Measurements from ENCODE around the gene FBXO28. TPM values are rescaled to one million over a fixed set of nuclear protein-coding genes. Genes with fewer than 3 reads are reported as not detected.

FBXO28 gene
- total RNA-seq (10 to 100 TPM; 21.9 to 32.7 (median 26.2) TPM), polyA plus RNA-seq (10 to 100 TPM; 10.2 to 13.4 (median 12.2) TPM)

DNA sequence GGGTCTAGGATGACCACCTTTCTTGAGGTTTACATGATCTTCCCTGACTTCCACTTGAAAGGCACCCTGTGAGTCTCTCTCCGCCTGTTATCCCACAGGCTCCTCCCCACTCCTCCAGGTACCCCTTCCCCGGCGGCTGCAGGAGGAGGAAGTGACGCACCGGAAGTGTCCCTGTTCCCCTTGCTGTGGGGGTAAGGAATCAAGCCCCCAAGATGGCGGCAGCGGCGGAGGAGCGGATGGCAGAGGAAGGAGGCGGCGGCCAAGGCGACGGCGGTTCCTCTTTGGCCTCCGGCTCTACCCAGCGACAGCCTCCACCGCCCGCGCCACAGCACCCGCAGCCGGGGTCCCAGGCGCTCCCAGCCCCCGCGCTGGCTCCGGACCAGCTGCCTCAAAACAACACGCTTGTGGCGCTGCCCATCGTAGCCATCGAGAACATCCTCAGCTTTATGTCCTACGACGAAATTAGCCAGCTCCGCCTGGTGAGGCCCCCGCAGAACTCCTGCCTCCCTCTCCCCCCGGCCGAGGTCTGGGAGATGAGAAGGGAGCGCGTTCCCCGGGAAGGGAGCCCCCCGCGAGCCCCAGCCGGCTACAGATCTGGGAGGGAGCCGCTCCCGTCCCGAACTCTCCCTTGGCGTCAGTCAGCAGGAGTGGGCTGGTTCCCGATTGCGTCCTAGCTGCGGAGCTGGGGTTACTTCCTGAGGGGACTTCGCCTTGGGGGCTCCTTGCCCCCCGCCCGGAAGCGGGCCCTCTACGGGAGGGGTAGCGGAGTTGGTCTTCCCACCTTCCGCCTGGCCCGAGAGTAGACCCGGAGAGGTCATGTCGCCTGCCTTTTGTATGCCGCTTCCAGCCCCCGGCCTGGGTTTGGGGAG lies at the start of gene FBXO28:
Gene FBXO28, plus strand, starts transcription at position 194 of the 869 bp plus-strand sequence. Its CDS starts 19 bp downstream, at position 213.
- peak; percentile 98 for DNase-seq
- Histone ChIP-seq H3K36me3 (no peaks in the 10 kb centered on the region), H3K27me3 (peaks cover 0 to 9% (median 0%) of the 10 kb centered on the region in 3 donors), H3K27ac (peak within 1 kb of the TSS; percentile 90 to 95 (median 92)), H3K9me3 (no peaks in the 10 kb centered on the region), H3K4me1 (peaks cover 0 to 33% (median 29%) of the 10 kb centered on the region in 4 donors), H3K4me3 (peak within 1 kb of the TSS; percentile 71 to 98 (median 84))
- WGBS, 2 donors: 1% methylated on average over 60 of the region's 60 CpGs
- TF ChIP-seq POLR2A (IDR thresholded peaks at IDR 0.05): peak; percentile 89 to 90
- TF ChIP-seq POLR2AphosphoS5 (IDR thresholded peaks at IDR 0.05): peak; percentile 93 to 98 (median 96)
- TF ChIP-seq EP300 (IDR thresholded peaks at IDR 0.05): no peak
- intact Hi-C loops (cut with DNase I): loop anchor here (1.0 to 5.0 kb wide), 2 partner anchors 68 to 343 kb away; partner anchors contain the start of gene DEGS1

DNA sequence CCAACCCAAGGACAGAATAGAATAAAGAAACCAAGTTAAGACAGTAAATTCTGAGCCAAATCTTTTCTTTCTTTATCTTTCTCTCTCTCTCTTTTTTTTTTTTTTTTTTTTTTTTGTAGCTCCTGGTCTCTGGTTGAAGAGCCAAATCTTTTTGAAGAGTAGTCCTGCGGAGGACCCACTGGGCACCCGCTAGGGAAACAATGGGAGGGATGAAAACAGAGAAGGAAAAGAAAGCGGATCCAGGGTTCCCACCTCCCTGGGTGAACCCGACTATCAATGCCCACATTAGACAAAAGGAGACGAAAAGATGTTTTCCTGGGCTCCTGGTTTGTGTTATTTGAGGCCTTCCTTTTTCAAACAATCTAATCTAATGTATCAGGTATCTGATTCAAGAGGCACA lies 49.8 kb upstream of the FBXO28 start:
- Histone ChIP-seq H3K36me3 (no peaks in the 10 kb centered on the region), H3K4me1 (no peaks in the 10 kb centered on the region), H3K4me3 (no peak overlapping the region), H3K27me3 (no peaks in the 10 kb centered on the region), H3K9me3 (no peaks in the 10 kb centered on the region), H3K27ac (no peak overlapping the region)
- TF ChIP-seq POLR2AphosphoS5 (IDR thresholded peaks at IDR 0.05) (no peak), POLR2A (IDR thresholded peaks at IDR 0.05) (no peak), CTCF (IDR thresholded peaks at IDR 0.05) (no peak), EP300 (IDR thresholded peaks at IDR 0.05) (no peak)
- 61 to 78% methylated on average over 5 of the region's 5 CpGs for WGBS, 2 donors
- no peak for DNase-seq
- intact Hi-C loops (cut with DNase I): no loop called here

- intact Hi-C loops (cut with DNase I): no loop called here
- DNase-seq: no peak
- Histone ChIP-seq H3K4me3 (no peak overlapping the region), H3K36me3 (no peaks in the 10 kb centered on the region), H3K9me3 (no peaks in the 10 kb centered on the region), H3K4me1 (no peaks in the 10 kb centered on the region), H3K27ac (no peak overlapping the region), H3K27me3 (no peaks in the 10 kb centered on the region)
- no peak for TF ChIP-seq POLR2AphosphoS5 (IDR thresholded peaks at IDR 0.05)
- TF ChIP-seq EP300 (IDR thresholded peaks at IDR 0.05): no peak
- no peak for TF ChIP-seq POLR2A (IDR thresholded peaks at IDR 0.05)
- no peak for TF ChIP-seq CTCF (IDR thresholded peaks at IDR 0.05)
- 13 to 50% methylated on average over 2 of the region's 2 CpGs for WGBS, 2 donors
Observed at GRCh38 chr1:224065455-224065854, 48.5 kb upstream of the FBXO28 start.

DNA sequence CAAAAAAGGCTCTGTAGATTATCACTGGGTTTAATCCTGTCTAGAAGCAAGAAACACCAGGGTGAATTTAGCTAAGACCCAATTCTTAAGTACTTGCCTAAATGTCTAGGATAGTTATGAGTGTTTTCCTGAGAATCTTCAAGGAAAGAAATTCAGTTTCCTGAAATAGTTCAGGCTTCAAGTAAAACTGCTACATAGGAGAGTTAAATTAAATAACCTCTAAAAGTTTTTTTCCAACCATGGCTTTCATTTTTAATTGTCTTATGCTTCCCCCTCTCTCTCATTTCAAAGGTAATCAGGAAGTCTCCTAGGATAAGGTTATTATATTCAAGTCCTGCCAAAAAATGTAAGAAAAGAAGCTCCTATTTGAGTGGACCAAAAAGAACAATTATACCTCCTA lies 46.7 kb upstream of the FBXO28 start:
- intact Hi-C loops (cut with DNase I): no loop called here
- no peak for DNase-seq
- H3K27me3 ChIP-seq: no peaks in the 10 kb centered on the region

More for the DNA sequence above, 46.7 kb upstream of the FBXO28 start:
- TF ChIP-seq EP300 (IDR thresholded peaks at IDR 0.05): no peak
- no peak for TF ChIP-seq POLR2AphosphoS5 (IDR thresholded peaks at IDR 0.05)
- TF ChIP-seq CTCF (IDR thresholded peaks at IDR 0.05): no peak
- TF ChIP-seq POLR2A (IDR thresholded peaks at IDR 0.05): no peak
- no peak overlapping the region for H3K4me3 ChIP-seq
- peaks cover 0 to under 1% (median 0%) of the 10 kb centered on the region in 4 donors for H3K9me3 ChIP-seq
- H3K4me1 ChIP-seq: no peaks in the 10 kb centered on the region
- H3K36me3 ChIP-seq: no peaks in the 10 kb centered on the region
- H3K27ac ChIP-seq: no peak overlapping the region

Data from sigmoid colon (tissue), 7 donors.